ENCODE measurements around the gene USP24. TPM values are rescaled to one million over a fixed set of nuclear protein-coding genes. Genes with fewer than 3 reads are reported as not detected.

USP24 gene
- polyA plus RNA-seq, 1 donor from 2014 or later = 29.5 TPM

GRCh38 chr1:55131801-55132200 lies 83.4 kb downstream of the USP24 start:
- no peak overlapping the region for H3K4me2 ChIP-seq (ENCODE audit: low read length)
- no peaks in the 10 kb centered on the region for H3K79me2 ChIP-seq (replicated peaks; ENCODE audit: insufficient read depth, low read length)
- no peaks in the 10 kb centered on the region for H3K9me3 ChIP-seq (ENCODE audit: low read length)
- no peak overlapping the region for H3K9ac ChIP-seq (ENCODE audit: low read length)
- TF ChIP-seq TAF1 (IDR thresholded peaks at IDR 0.05; ENCODE audit: low read depth) (no peak), EP300 (conservative IDR thresholded peaks at IDR 0.05; ENCODE audit: poor library complexity, severe bottlenecking) (no peak), RAD21 (conservative IDR thresholded peaks at IDR 0.05) (no peak), EZH2 (IDR thresholded peaks at IDR 0.05; ENCODE audit: borderline replicate concordance, insufficient read depth, low read length, poor library complexity, severe bottlenecking) (no peak), MXI1 (conservative IDR thresholded peaks at IDR 0.05; ENCODE audit: poor library complexity, severe bottlenecking) (no peak), POLR2AphosphoS5 (IDR thresholded peaks at IDR 0.05) (no peak), SMC3 (conservative IDR thresholded peaks at IDR 0.05; ENCODE audit: poor library complexity) (no peak)
- TF ChIP-seq, protein P1, sequence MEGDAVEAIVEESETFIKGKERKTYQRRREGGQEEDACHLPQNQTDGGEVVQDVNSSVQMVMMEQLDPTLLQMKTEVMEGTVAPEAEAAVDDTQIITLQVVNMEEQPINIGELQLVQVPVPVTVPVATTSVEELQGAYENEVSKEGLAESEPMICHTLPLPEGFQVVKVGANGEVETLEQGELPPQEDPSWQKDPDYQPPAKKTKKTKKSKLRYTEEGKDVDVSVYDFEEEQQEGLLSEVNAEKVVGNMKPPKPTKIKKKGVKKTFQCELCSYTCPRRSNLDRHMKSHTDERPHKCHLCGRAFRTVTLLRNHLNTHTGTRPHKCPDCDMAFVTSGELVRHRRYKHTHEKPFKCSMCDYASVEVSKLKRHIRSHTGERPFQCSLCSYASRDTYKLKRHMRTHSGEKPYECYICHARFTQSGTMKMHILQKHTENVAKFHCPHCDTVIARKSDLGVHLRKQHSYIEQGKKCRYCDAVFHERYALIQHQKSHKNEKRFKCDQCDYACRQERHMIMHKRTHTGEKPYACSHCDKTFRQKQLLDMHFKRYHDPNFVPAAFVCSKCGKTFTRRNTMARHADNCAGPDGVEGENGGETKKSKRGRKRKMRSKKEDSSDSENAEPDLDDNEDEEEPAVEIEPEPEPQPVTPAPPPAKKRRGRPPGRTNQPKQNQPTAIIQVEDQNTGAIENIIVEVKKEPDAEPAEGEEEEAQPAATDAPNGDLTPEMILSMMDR (IDR thresholded peaks at IDR 0.05; ENCODE audit: poor library complexity, severe bottlenecking) = no peak
- TF ChIP-seq, protein P2, sequence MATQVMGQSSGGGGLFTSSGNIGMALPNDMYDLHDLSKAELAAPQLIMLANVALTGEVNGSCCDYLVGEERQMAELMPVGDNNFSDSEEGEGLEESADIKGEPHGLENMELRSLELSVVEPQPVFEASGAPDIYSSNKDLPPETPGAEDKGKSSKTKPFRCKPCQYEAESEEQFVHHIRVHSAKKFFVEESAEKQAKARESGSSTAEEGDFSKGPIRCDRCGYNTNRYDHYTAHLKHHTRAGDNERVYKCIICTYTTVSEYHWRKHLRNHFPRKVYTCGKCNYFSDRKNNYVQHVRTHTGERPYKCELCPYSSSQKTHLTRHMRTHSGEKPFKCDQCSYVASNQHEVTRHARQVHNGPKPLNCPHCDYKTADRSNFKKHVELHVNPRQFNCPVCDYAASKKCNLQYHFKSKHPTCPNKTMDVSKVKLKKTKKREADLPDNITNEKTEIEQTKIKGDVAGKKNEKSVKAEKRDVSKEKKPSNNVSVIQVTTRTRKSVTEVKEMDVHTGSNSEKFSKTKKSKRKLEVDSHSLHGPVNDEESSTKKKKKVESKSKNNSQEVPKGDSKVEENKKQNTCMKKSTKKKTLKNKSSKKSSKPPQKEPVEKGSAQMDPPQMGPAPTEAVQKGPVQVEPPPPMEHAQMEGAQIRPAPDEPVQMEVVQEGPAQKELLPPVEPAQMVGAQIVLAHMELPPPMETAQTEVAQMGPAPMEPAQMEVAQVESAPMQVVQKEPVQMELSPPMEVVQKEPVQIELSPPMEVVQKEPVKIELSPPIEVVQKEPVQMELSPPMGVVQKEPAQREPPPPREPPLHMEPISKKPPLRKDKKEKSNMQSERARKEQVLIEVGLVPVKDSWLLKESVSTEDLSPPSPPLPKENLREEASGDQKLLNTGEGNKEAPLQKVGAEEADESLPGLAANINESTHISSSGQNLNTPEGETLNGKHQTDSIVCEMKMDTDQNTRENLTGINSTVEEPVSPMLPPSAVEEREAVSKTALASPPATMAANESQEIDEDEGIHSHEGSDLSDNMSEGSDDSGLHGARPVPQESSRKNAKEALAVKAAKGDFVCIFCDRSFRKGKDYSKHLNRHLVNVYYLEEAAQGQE (IDR thresholded peaks at IDR 0.05; ENCODE audit: borderline replicate concordance) = no peak
- H3F3A ChIP-seq (ENCODE audit: insufficient read depth, low read length, poor library complexity, severe bottlenecking) = no peaks in the 10 kb centered on the region
- H3K9me2 ChIP-seq (ENCODE audit: insufficient read depth, low read length) = no peaks in the 10 kb centered on the region
- no peak overlapping the region for H3K27ac ChIP-seq (ENCODE audit: low read length)
- no peaks in the 10 kb centered on the region for H3K27me3 ChIP-seq (ENCODE audit: insufficient read depth, low read depth, low read length)
- no peaks in the 10 kb centered on the region for H4K20me1 ChIP-seq (ENCODE audit: insufficient read depth)
- H3K4me3 ChIP-seq (ENCODE audit: low read length) = no peak overlapping the region
- H3K36me3 ChIP-seq (ENCODE audit: insufficient read depth, low read length) = peaks cover 42% of the 10 kb centered on the region
- no peak overlapping the region for H2AFZ ChIP-seq (ENCODE audit: low read depth, low read length)

DNA sequence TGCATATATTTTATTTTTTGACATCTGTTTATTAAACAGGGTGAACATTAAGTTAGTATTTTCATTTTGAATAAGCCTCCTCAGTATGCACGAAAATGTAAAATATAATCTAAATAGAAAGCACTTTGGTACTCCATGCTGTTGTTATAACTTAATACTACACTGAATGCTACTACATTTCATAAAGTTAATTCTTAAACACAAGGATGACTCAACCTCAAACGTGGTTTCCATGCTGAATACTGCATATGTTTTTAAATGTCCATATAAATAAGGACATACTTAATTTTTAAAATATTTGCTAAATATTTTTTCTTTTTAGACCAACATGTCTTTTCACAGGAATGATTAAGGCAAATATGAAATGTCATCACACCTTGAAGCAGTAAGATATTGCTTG lies 83.9 kb downstream of the USP24 start:
- H4K20me1 ChIP-seq (ENCODE audit: insufficient read depth) = no peaks in the 10 kb centered on the region
- H3K9me2 ChIP-seq (ENCODE audit: insufficient read depth, low read length) = no peaks in the 10 kb centered on the region
- no peaks in the 10 kb centered on the region for H3K79me2 ChIP-seq (replicated peaks; ENCODE audit: insufficient read depth, low read length)
- H3K27me3 ChIP-seq (ENCODE audit: insufficient read depth, low read depth, low read length) = no peaks in the 10 kb centered on the region
- peaks cover 38% of the 10 kb centered on the region for H3K36me3 ChIP-seq (ENCODE audit: insufficient read depth, low read length)
- no peak overlapping the region for H2AFZ ChIP-seq (ENCODE audit: low read depth, low read length)
- H3K9me3 ChIP-seq (ENCODE audit: low read length) = no peaks in the 10 kb centered on the region
- no peak overlapping the region for H3K4me2 ChIP-seq (ENCODE audit: low read length)
- no peak overlapping the region for H3K27ac ChIP-seq (ENCODE audit: low read length)
- no peaks in the 10 kb centered on the region for H3F3A ChIP-seq (ENCODE audit: insufficient read depth, low read length, poor library complexity, severe bottlenecking)
- H3K9ac ChIP-seq (ENCODE audit: low read length) = no peak overlapping the region
- no peak overlapping the region for H3K4me3 ChIP-seq (ENCODE audit: low read length)
- TF ChIP-seq EP300 (conservative IDR thresholded peaks at IDR 0.05; ENCODE audit: poor library complexity, severe bottlenecking) (no peak), RAD21 (conservative IDR thresholded peaks at IDR 0.05) (no peak), MXI1 (conservative IDR thresholded peaks at IDR 0.05; ENCODE audit: poor library complexity, severe bottlenecking) (no peak), TAF1 (IDR thresholded peaks at IDR 0.05; ENCODE audit: low read depth) (no peak), SMC3 (conservative IDR thresholded peaks at IDR 0.05; ENCODE audit: poor library complexity) (no peak), POLR2AphosphoS5 (IDR thresholded peaks at IDR 0.05) (no peak), EZH2 (IDR thresholded peaks at IDR 0.05; ENCODE audit: borderline replicate concordance, insufficient read depth, low read length, poor library complexity, severe bottlenecking) (no peak)
- TF ChIP-seq, protein P2 (IDR thresholded peaks at IDR 0.05; ENCODE audit: borderline replicate concordance) = no peak
- TF ChIP-seq, protein P1 (IDR thresholded peaks at IDR 0.05; ENCODE audit: poor library complexity, severe bottlenecking) = no peak

Data from neural cell (in vitro differentiated cells).